ENCODE measurements around the gene EIF3B.

EIF3B gene

GRCh38 chr7:2404714-2405119 is 50.1 kb downstream of the EIF3B start:
- H3K36me3 ChIP-seq: peaks cover 0 to 18% (median 0%) of the 10 kb centered on the region in 11 experiments; a peak in 2 of 22 replicates
- peak overlapping the region; percentile 90 to 97 (median 95) for H3K9ac ChIP-seq
- no peaks in the 10 kb centered on the region; a peak in 1 of 22 replicates for H3K27me3 ChIP-seq
- H3K4me3 ChIP-seq: peak overlapping the region; percentile 77 to 97 (median 96)
- H3K4me1 ChIP-seq: peaks cover 82 to 90% (median 85%) of the 10 kb centered on the region in 10 experiments
- H4K20me1 ChIP-seq: peaks cover 0 to 51% (median 23%) of the 10 kb centered on the region in 11 experiments; a peak in 16 of 22 replicates
- no peaks in the 10 kb centered on the region for H3K9me3 ChIP-seq (replicated peaks in 1 of 11)
- TF ChIP-seq Cebpa-rat (IDR thresholded peaks at IDR 0.05): no peak
- peak overlapping the region; percentile 91 to 100 (median 99) for H3K4me2 ChIP-seq
- peak overlapping the region in 9 of 11 experiments; percentile 88 to 95 (median 91); a peak in 18 of 22 replicates for H3K27ac ChIP-seq

GRCh38 chr7:2405201-2405600 is 50.6 kb downstream of the EIF3B start:
- Histone ChIP-seq H3K27me3 (no peaks in the 10 kb centered on the region; a peak in 1 of 22 replicates), H3K36me3 (peaks cover 0 to 18% (median 0%) of the 10 kb centered on the region in 11 experiments; a peak in 2 of 22 replicates), H3K4me2 (peak overlapping the region; percentile 91 to 100 (median 99)), H3K9me3 (replicated peaks in 1 of 11) (no peaks in the 10 kb centered on the region), H4K20me1 (peaks cover 2 to 56% (median 24%) of the 10 kb centered on the region in 11 experiments; a peak in 17 of 22 replicates), H3K4me1 (peaks cover 82 to 91% (median 86%) of the 10 kb centered on the region in 10 experiments), H3K27ac (peak overlapping the region in 9 of 11 experiments; percentile 41 to 95 (median 90); a peak in 15 of 22 replicates), H3K4me3 (peak overlapping the region; percentile 77 to 97 (median 96)), H3K9ac (peak overlapping the region in 10 of 11 experiments; percentile 90 to 97 (median 96); a peak in 20 of 22 replicates)
- TF ChIP-seq Cebpa-rat (IDR thresholded peaks at IDR 0.05): no peak

GRCh38 chr7:2405601-2406345 is 51.1 kb downstream of the EIF3B start:
- H3K9ac ChIP-seq: peak overlapping the region; percentile 5 to 97 (median 95); a peak in 19 of 22 replicates
- peak overlapping the region; percentile 17 to 97 (median 96); a peak in 19 of 20 replicates for H3K4me3 ChIP-seq
- peaks cover 0 to 18% (median 0%) of the 10 kb centered on the region in 11 experiments; a peak in 2 of 22 replicates for H3K36me3 ChIP-seq

GRCh38 chr7:2409745-2410414 is 55.3 kb downstream of the EIF3B start:
- H3K9me3 ChIP-seq (replicated peaks in 1 of 11): no peaks in the 10 kb centered on the region
- H3K4me1 ChIP-seq: peaks cover 78 to 94% (median 80%) of the 10 kb centered on the region in 10 experiments
- H3K27me3 ChIP-seq: no peaks in the 10 kb centered on the region
- peaks cover 0 to 23% (median 0%) of the 10 kb centered on the region in 11 experiments; a peak in 3 of 22 replicates for H3K36me3 ChIP-seq
- H3K4me2 ChIP-seq: peak overlapping the region; percentile 73 to 93 (median 87)
- peak overlapping the region; percentile 20 to 65 (median 59); a peak in 18 of 22 replicates for H3K9ac ChIP-seq
- H4K20me1 ChIP-seq: peaks cover 30 to 74% (median 46%) of the 10 kb centered on the region in 11 experiments; a peak in 19 of 22 replicates
- peak in 1 of 11 experiments; percentile 57; a peak in 1 of 22 replicates for TF ChIP-seq Cebpa-rat (IDR thresholded peaks at IDR 0.05)
- H3K27ac ChIP-seq: peak overlapping the region in 10 of 11 experiments; percentile 0 to 64 (median 52); a peak in 18 of 22 replicates
- no peak overlapping the region for H3K4me3 ChIP-seq

More at GRCh38 chr7:2405601-2406345, 51.1 kb downstream of the EIF3B start:
- Histone ChIP-seq H3K4me1 (peaks cover 82 to 91% (median 86%) of the 10 kb centered on the region in 10 experiments), H3K27ac (peak overlapping the region in 9 of 11 experiments; percentile 41 to 93 (median 88); a peak in 18 of 22 replicates), H3K27me3 (no peaks in the 10 kb centered on the region; a peak in 1 of 22 replicates), H4K20me1 (peaks cover 6 to 61% (median 30%) of the 10 kb centered on the region in 11 experiments; a peak in 17 of 22 replicates), H3K9me3 (replicated peaks in 1 of 11) (no peaks in the 10 kb centered on the region), H3K4me2 (peak overlapping the region; percentile 91 to 100 (median 99))
- no peak for TF ChIP-seq Cebpa-rat (IDR thresholded peaks at IDR 0.05)

GRCh38 chr7:2411049-2411448 is 56.4 kb downstream of the EIF3B start:
- peaks cover 0 to 23% (median 3%) of the 10 kb centered on the region in 11 experiments; a peak in 4 of 22 replicates for H3K36me3 ChIP-seq
- TF ChIP-seq Cebpa-rat (IDR thresholded peaks at IDR 0.05): peak in 6 of 11 experiments; percentile 25 to 71 (median 32); a peak in 4 of 22 replicates
- H3K27me3 ChIP-seq: no peaks in the 10 kb centered on the region
- H3K27ac ChIP-seq: peak overlapping the region in 4 of 11 experiments; percentile 29 to 64 (median 61); a peak in 3 of 22 replicates
- peak overlapping the region; percentile 73 to 93 (median 87); a peak in 21 of 22 replicates for H3K4me2 ChIP-seq
- peak overlapping the region in 1 of 11 experiments; percentile 60; a peak in 3 of 22 replicates for H3K9ac ChIP-seq
- H3K9me3 ChIP-seq (replicated peaks in 1 of 11): no peaks in the 10 kb centered on the region
- H4K20me1 ChIP-seq: peaks cover 29 to 74% (median 39%) of the 10 kb centered on the region in 11 experiments; a peak in 18 of 22 replicates
- peaks cover 66 to 90% (median 75%) of the 10 kb centered on the region in 10 experiments for H3K4me1 ChIP-seq
- no peak overlapping the region for H3K4me3 ChIP-seq

- Histone ChIP-seq H3K4me3 (no peak overlapping the region), H3K27ac (no peak overlapping the region), H4K20me1 (peaks cover 31 to 84% (median 42%) of the 10 kb centered on the region in 11 experiments; a peak in 19 of 22 replicates), H3K27me3 (no peaks in the 10 kb centered on the region), H3K9ac (0 out of 22 replicates have a peak overlapping the region, but pooled peaks of 1 of the 11 experiments have one; percentile 17), H3K36me3 (peaks cover 0 to 23% (median 4%) of the 10 kb centered on the region in 11 experiments; a peak in 4 of 22 replicates), H3K9me3 (replicated peaks in 1 of 11) (no peaks in the 10 kb centered on the region), H3K4me2 (peak overlapping the region; percentile 65 to 93 (median 87)), H3K4me1 (peaks cover 58 to 92% (median 76%) of the 10 kb centered on the region in 10 experiments)
- TF ChIP-seq Cebpa-rat (IDR thresholded peaks at IDR 0.05): no peak
Observed at GRCh38 chr7:2411815-2412586, 57.4 kb downstream of the EIF3B start.

GRCh38 chr7:2412587-2413201 is 58.1 kb downstream of the EIF3B start:
- H3K27me3 ChIP-seq: no peaks in the 10 kb centered on the region
- no peak overlapping the region for H3K27ac ChIP-seq

More at GRCh38 chr7:2412587-2413201, 58.1 kb downstream of the EIF3B start:
- Histone ChIP-seq H4K20me1 (peaks cover 33 to 84% (median 43%) of the 10 kb centered on the region in 11 experiments; a peak in 19 of 22 replicates), H3K4me3 (no peak overlapping the region), H3K9ac (0 out of 22 replicates have a peak overlapping the region, but pooled peaks of 1 of the 11 experiments have one; percentile 17), H3K9me3 (replicated peaks in 1 of 11) (no peaks in the 10 kb centered on the region), H3K36me3 (peaks cover 0 to 24% (median 4%) of the 10 kb centered on the region in 11 experiments; a peak in 5 of 22 replicates), H3K4me1 (peaks cover 56 to 92% (median 72%) of the 10 kb centered on the region in 10 experiments), H3K4me2 (peak overlapping the region; percentile 65 to 93 (median 87); a peak in 21 of 22 replicates)
- TF ChIP-seq Cebpa-rat (IDR thresholded peaks at IDR 0.05): no peak

Measured in BLaER1 treated with 17β-estradiol and CSF1 and Interleukin-3, amounts not matched to agents 10 nM and 100 nM (cell line).